Muscle layer of duodenum (tissue), 2 donors: ENCODE data around the gene CSH2.
"Not testable (repeated sequence)": the region's sequence is repeated elsewhere in the genome, so short reads cannot be mapped to it uniquely, and the experiment has no call there.

ENCODE experiments used
- H3K27ac ChIP-seq: one replicate; pipeline ENCODE4 v1.7.0; 2013; ENCODE audit warnings: mild to moderate bottlenecking, low read length
- H3K27me3 ChIP-seq: one replicate; pipeline ENCODE4 v1.7.0; 2013; ENCODE audit warnings: low read depth, mild to moderate bottlenecking, control low read depth, low read length
- H3K36me3 ChIP-seq, 2 donors: one replicate each; pipeline ENCODE4 v1.7.0; 2013; ENCODE audit warnings: low read length in 2 of 2, control low read depth in 1 of 2, mild to moderate bottlenecking in 1 of 2; ENCODE audit not compliant: insufficient read depth in 2 of 2, control insufficient read depth in 1 of 2
- H3K4me1 ChIP-seq, 2 donors: one replicate each; pipeline ENCODE4 v1.7.0; 2013; ENCODE audit warnings: low read length in 2 of 2, mild to moderate bottlenecking in 2 of 2, control low read depth in 1 of 2, moderate library complexity in 1 of 2; ENCODE audit not compliant: insufficient read depth in 2 of 2, control insufficient read depth in 1 of 2
- H3K4me3 ChIP-seq, 2 donors: one replicate each; pipeline ENCODE4 v1.7.0; 2013; ENCODE audit warnings: low read length in 2 of 2, low read depth in 1 of 2, mild to moderate bottlenecking in 1 of 2
- H3K9me3 ChIP-seq, 2 donors: one replicate each; pipeline ENCODE4 v1.7.0; 2013; ENCODE audit warnings: low read length in 2 of 2, control low read depth in 1 of 2, mild to moderate bottlenecking in 1 of 2; ENCODE audit not compliant: control insufficient read depth in 1 of 2
- donor health status: healthy.

The CSH2 gene

DNA sequence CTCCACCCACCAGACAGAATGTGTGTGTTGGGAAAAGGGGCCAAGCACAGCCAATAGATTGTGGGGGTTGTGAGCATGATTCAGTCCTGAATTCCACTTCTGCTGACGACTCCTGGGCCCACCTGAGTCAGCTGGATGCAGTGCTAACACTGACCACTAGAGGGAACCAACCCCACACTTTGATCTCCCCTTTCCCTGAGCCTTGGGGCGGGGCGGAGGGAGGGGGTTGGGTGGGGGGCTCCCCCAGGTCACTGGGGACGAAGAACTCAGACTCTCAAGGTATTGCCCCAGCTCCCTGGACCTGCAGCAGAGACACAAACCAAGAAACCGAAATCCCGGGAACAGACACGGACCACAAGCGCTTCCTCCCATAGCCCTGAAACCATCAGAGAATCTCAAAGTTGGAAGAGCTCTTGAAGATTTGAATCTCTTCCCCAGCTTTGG lies 38.2 kb upstream of the CSH2 start:
- no peak overlapping the region for H3K4me3 ChIP-seq
- no peaks in the 10 kb centered on the region for H3K4me1 ChIP-seq
- H3K27ac ChIP-seq = no peak overlapping the region
- no peaks in the 10 kb centered on the region for H3K9me3 ChIP-seq
- no peaks in the 10 kb centered on the region for H3K27me3 ChIP-seq
- no peaks in the 10 kb centered on the region for H3K36me3 ChIP-seq

DNA sequence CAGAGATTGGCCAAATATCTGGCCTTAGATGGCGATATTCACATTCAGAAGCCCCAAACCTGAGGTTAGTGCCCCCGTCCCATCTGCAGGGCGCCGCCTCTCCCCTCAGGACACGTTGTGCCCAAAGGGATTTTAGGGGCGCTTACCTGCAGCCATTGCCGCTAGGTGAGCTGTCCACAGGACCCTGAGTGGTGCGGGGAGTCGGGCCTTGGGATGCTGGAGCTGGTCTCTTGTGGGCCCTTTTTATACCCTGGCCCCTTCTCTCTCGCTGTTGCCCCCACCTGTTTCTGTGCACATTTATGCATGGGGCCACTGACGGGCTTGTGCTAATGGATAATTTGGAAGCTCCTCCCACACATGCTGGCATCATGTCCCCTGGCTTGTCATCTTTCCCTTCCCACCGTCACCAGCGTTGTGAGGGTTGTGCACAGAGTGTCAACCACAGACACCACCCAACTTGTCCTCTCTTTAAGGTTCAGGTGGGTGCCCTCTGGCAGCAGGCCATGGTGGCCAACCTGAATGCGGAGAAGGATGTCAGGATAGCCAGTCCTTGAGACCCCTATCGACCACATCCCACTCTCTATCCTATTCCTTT lies 37.7 kb upstream of the CSH2 start, which contains the start of gene CSHL1:
Gene CSHL1 (minus strand): TSS at position 218 of the 595 bp plus-strand sequence. CDS start 62 bp downstream, at position 156.
- Histone ChIP-seq H3K27ac (no peak within 1 kb of the TSS), H3K4me3 (no peak within 1 kb of the TSS), H3K36me3 (no peaks in the 10 kb centered on the region), H3K27me3 (no peaks in the 10 kb centered on the region), H3K4me1 (no peaks in the 10 kb centered on the region), H3K9me3 (no peaks in the 10 kb centered on the region)

DNA sequence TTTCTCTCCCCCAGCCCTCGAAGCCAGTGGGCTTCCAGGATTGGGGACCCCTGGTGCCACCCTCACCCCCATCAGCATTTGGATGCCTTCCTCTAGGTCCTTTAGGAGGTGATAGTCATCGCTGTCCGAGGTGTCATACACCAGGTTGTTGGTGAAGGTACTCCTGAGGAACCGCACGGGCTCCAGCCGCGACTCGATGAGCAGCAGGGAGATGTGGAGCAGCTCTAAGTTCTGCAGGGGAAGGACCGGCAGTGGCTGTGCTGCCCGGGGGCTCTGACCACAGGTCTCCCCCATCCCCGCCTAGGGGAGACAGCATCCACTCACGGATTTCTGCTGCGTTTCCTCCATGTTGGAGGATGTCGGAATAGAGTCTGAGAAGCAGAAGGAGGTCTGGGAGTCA lies 36.6 kb upstream of the CSH2 start:
- no peak overlapping the region for H3K27ac ChIP-seq
- H3K36me3 ChIP-seq = no peaks in the 10 kb centered on the region
- H3K4me1 ChIP-seq = no peaks in the 10 kb centered on the region
- H3K27me3 ChIP-seq = no peaks in the 10 kb centered on the region
- H3K4me3 ChIP-seq = no peak overlapping the region
- no peaks in the 10 kb centered on the region for H3K9me3 ChIP-seq

DNA sequence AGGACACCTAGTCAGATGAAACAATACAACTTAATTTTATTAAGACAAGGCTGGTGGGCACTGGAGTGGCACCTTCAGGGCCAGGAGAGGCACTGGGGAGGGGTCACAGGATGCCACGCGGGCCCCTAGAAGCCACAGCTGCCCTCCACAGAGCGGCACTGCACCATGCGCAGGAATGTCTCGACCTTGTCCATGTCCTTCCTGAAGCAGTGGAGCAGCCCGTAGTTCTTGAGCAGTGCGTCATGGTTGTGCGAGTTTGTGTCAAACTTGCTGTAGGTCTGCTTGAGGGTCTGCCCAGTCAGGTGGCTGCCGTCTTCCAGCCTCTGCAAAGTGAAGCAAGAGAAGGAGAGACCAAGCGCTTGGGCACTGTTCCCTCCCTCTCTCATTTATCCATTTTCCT lies 36.1 kb upstream of the CSH2 start:
- H3K9me3 ChIP-seq, H3K4me1 ChIP-seq, H3K4me3 ChIP-seq, H3K27ac ChIP-seq, H3K27me3 ChIP-seq, H3K36me3 ChIP-seq: not testable (repeated sequence)

DNA sequence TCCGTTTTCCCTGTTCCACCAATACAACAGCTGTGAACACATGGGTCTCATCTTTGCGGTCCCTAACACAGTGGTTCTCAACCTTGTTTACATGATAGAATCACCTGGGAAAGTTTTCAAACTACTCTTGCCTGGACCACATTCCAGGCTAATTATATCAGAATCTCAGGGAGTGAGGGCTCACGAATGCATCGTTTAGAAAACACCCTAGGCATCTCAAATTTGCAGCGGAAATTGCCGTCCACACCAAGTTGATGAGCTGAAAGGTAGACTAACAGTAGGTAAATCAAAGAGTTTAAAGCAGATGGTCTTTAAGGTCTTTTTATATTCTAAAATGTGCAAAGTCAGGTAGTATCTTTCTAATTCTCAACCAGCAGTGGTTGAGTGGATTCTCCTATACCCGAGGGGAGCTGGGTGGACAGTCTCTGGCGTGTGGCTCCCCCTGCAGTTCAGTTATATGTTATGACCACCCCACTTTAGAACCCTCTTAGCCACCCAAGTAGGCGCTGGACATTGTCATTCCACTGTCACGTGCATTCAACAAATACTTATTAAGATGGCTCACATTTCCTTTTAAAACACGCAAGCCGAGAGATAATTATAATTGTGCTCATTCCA lies 33.8 kb upstream of the CSH2 start:
- not testable (repeated sequence) for H3K9me3 ChIP-seq, H3K4me3 ChIP-seq

DNA sequence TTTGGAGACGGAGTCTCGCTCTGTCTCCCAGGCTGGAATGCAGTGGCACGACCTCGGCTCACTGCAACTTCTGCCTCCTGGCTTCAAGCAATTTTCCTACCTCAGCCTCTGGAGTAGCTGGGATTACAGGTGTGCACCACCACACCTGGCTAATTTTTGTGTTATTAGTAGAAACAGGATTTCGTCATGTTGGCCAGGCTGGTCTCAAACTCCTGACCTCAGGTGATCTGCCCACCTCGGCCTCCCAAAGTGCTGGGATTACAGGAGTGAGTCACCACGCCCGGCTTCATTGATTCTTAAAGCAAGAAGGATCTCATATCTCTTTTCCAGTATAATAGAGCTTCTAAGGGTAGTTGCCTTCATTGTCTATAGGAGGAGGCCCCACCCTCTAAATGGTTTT lies 31.3 kb upstream of the CSH2 start:
- H3K27me3 ChIP-seq, H3K27ac ChIP-seq, H3K36me3 ChIP-seq, H3K4me3 ChIP-seq, H3K9me3 ChIP-seq, H3K4me1 ChIP-seq: not testable (repeated sequence)

More for the DNA sequence above, 33.8 kb upstream of the CSH2 start:
- H3K4me1 ChIP-seq, H3K27ac ChIP-seq, H3K27me3 ChIP-seq, H3K36me3 ChIP-seq: not testable (repeated sequence)

DNA sequence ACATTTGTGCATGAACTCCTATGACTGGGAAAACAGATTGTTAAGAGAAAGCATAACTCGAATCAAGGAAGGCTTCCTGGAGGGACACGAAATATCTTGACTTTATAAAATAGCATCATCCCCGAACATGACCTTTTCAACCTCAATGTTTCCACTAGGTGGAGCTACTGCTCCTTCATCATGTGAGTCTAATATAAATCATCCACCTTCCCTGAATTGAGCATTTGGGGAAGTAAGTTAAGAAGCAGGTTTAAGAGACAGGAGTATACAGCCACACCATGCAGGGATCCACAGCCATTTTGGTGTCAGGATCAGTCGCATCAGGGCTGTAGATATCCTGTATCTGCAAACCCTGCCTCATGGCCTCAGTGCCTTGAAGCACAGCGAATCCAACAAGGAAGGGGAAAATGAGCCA lies 30.3 kb upstream of the CSH2 start:
- H3K36me3 ChIP-seq, H3K4me3 ChIP-seq: not testable (repeated sequence)

DNA sequence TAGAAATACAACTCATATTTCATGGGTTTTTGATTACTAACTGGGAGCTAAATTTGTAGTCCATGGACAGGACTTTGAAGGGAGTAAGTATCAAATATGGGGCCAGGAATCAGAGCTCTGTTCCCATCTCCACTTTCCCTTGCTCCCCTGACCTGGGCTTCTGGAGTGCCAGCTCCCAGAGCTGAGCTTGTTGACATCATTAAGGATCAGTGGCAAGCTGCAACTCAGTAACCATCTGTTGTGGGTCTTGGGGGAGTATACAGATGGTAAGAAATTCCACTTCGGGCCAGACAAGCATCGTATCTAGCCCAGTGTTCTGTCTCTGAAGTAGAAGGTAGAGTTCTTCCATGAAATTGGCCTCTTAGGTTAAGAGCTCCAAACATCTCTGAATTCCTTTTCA lies 28.5 kb upstream of the CSH2 start:
- H3K27me3 ChIP-seq, H3K4me1 ChIP-seq, H3K9me3 ChIP-seq, H3K27ac ChIP-seq, H3K36me3 ChIP-seq, H3K4me3 ChIP-seq: not testable (repeated sequence)

More for the DNA sequence above, 30.3 kb upstream of the CSH2 start:
- not testable (repeated sequence) for H3K9me3 ChIP-seq, H3K27ac ChIP-seq, H3K27me3 ChIP-seq, H3K4me1 ChIP-seq

DNA sequence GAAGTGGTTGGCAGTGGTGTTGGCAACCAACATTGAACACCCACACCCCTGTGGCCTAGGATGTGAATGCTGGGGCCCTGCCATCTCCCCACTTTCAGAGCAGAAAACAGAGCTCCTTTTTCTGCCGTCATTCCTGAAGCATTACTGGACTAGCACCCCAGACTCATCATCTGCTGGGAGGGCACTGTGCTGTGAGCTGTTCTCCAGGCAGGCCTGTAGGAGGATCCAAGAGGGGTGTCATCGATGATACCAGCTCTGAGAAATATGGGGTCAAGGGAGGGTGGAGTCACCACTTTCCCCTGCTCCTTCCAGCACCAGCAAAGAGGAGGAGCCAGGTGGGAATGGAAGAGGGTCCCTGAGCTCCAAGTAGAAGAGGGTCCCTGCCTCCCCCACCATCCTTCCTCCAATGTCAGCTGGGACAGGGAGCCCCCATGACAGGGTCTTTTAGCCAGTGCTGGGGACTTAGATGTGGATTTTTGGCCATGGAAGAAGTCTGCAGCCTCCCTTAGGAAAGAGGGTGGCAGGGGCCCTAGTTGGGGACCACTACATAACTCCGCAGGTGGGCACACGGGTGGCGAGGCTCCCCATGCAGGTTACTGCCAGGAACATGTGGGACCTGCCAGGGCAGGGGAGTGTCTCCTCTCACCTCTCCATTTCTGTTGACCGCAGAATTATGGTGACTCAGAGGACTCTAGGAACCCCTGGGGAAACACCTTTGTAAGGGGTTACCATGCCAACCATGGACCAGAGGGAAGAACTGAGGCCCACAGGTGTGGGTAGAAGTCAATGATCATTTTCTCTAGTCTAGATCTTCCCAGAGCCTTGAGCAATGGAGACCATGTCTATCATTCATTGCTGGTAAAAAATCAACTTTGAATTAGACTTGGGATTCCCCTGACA lies 25.7 kb upstream of the CSH2 start:
- H3K27me3 ChIP-seq, H3K36me3 ChIP-seq, H3K4me3 ChIP-seq, H3K9me3 ChIP-seq, H3K27ac ChIP-seq, H3K4me1 ChIP-seq: not testable (repeated sequence)

DNA sequence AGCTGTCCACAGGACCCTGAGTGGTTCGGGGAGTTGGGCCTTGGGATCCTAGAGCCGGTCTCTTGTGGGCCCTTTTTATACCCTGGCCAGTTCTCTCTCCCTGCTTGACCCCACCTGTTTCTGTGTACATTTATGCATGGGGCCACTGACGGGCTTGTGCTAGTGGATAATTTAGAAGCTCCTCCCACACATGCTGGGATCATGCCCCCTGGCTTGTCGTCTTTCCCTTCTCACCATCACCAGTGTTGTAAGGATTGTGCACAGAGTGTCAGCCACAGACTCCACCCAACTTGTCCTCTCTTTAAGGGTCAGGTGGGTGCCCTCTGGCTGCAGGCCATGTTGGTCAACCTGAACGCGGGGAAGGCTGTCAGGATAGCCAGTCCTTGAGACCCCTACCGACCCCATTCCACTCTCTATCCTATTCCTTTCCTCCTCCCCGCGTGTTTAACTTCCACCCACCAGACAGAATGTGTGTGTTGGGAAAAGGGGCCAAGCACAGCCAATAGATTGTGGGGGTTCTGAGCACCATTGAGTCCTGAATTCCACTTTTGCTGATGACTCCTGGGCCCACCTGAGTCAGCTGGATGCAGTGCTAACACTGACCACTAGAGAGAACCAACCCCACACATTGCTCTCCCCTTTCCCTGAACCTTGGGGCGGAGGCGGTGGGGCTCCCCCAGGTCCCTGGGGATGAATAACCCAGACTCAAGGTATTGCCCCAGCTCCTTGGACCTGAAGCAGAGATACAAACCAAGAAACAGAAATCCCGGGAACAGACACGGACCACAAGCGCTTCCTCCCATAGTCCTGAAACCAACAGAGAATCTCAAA lies 23.3 kb upstream of the CSH2 start, which contains the start of gene CSH1:
Gene CSH1 (minus strand): TSS at position 51 of the 831 bp plus-strand sequence. CDS start 63 bp downstream, outside the sequence.
- not testable (repeated sequence) for H3K36me3 ChIP-seq, H3K4me3 ChIP-seq, H3K27ac ChIP-seq, H3K9me3 ChIP-seq, H3K27me3 ChIP-seq, H3K4me1 ChIP-seq

DNA sequence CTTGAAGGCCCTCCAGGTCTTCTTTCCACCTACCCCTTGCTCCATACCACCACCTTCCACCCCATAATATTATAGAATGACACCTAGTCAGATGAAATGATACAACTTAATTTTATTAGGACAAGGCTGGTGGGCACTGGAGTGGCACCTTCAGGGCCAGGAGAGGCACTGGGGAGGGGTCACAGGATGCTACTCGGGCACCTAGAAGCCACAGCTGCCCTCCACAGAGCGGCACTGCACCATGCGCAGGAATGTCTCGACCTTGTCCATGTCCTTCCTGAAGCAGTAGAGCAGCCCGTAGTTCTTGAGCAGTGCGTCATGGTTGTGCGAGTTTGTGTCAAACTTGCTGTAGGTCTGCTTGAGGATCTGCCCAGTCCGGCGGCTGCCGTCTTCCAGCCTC lies 21.3 kb upstream of the CSH2 start:
- not testable (repeated sequence) for H3K4me3 ChIP-seq, H3K27ac ChIP-seq, H3K36me3 ChIP-seq, H3K27me3 ChIP-seq, H3K9me3 ChIP-seq, H3K4me1 ChIP-seq
